ENCODE measurements around the gene SOX15. TPM values are rescaled to one million over a fixed set of nuclear protein-coding genes. Genes with fewer than 3 reads are reported as not detected.
A peak's percentile ranks its signal among the peaks of the same experiment; 100 is the strongest.

SOX15 gene
- total and polyA plus RNA-seq, 4 donors, result 1.2 to 17.2 (median 11.0) TPM

GRCh38 chr17:7549401-7550055 lies 40.4 kb downstream of the SOX15 start:
- Histone ChIP-seq H3K4me1 (ENCODE audit: control insufficient read depth, insufficient read depth, low read length) (peaks cover 15% of the 10 kb centered on the region), H3K9me3 (ENCODE audit: control insufficient read depth, insufficient read depth, low read length) (no peaks in the 10 kb centered on the region), H3K27ac (ENCODE audit: low read depth, low read length) (peak overlapping the region; percentile 74), H3K4me3 (ENCODE audit: low read depth, low read length) (peak overlapping the region; percentile 49), H3K36me3 (ENCODE audit: control insufficient read depth, insufficient read depth, low read length) (peaks cover 7% of the 10 kb centered on the region), H3K27me3 (ENCODE audit: control insufficient read depth, insufficient read depth, low read length) (peaks cover 2% of the 10 kb centered on the region)
- DNase-seq (ENCODE audit: low read depth in 4 of 6, low spot score in 6 of 6), result no peak
- WGBS (ENCODE audit: insufficient coverage), result 66% methylated on average over 18 of the region's 20 CpGs

- H3K4me3 ChIP-seq (ENCODE audit: low read depth, low read length), result peak within 1 kb of the TSS; percentile 49
- peak in 2 of 6 donors; percentile 51 to 73 for DNase-seq (ENCODE audit: low read depth in 4 of 6, low spot score in 6 of 6)
- peaks cover 15% of the 10 kb centered on the region for H3K4me1 ChIP-seq (ENCODE audit: control insufficient read depth, insufficient read depth, low read length)
- WGBS (ENCODE audit: insufficient coverage), result 3% methylated on average over 57 of the region's 65 CpGs
- peak within 1 kb of the TSS; percentile 74 for H3K27ac ChIP-seq (ENCODE audit: low read depth, low read length)
- H3K27me3 ChIP-seq (ENCODE audit: control insufficient read depth, insufficient read depth, low read length), result peaks cover 2% of the 10 kb centered on the region
- H3K36me3 ChIP-seq (ENCODE audit: control insufficient read depth, insufficient read depth, low read length), result peaks cover 7% of the 10 kb centered on the region
- H3K9me3 ChIP-seq (ENCODE audit: control insufficient read depth, insufficient read depth, low read length), result no peaks in the 10 kb centered on the region
Observed at GRCh38 chr17:7548585-7549400, 41.1 kb downstream of the SOX15 start, which contains the start of gene TNFSF12. Gene TNFSF12 (plus strand): TSS chr17:7549058. CDS start chr17:7549154, 96 bp downstream.

- Histone ChIP-seq H3K27ac (ENCODE audit: low read depth, low read length) (no peak overlapping the region), H3K36me3 (ENCODE audit: control insufficient read depth, insufficient read depth, low read length) (no peaks in the 10 kb centered on the region), H3K4me3 (ENCODE audit: low read depth, low read length) (no peak overlapping the region), H3K27me3 (ENCODE audit: control insufficient read depth, insufficient read depth, low read length) (peaks cover 2% of the 10 kb centered on the region), H3K9me3 (ENCODE audit: control insufficient read depth, insufficient read depth, low read length) (no peaks in the 10 kb centered on the region), H3K4me1 (ENCODE audit: control insufficient read depth, insufficient read depth, low read length) (peaks cover 15% of the 10 kb centered on the region)
- 75% methylated on average over 2 of the region's 6 CpGs for WGBS (ENCODE audit: insufficient coverage)
- peak in 1 of 6 donors; percentile 30 for DNase-seq (ENCODE audit: low read depth in 4 of 6, low spot score in 6 of 6)
Observed at GRCh38 chr17:7544911-7545310, 45.0 kb downstream of the SOX15 start.

- Histone ChIP-seq H3K27me3 (ENCODE audit: control insufficient read depth, insufficient read depth, low read length) (no peaks in the 10 kb centered on the region), H3K4me3 (ENCODE audit: low read depth, low read length) (no peak overlapping the region), H3K27ac (ENCODE audit: low read depth, low read length) (no peak overlapping the region), H3K9me3 (ENCODE audit: control insufficient read depth, insufficient read depth, low read length) (no peaks in the 10 kb centered on the region), H3K4me1 (ENCODE audit: control insufficient read depth, insufficient read depth, low read length) (no peaks in the 10 kb centered on the region), H3K36me3 (ENCODE audit: control insufficient read depth, insufficient read depth, low read length) (no peaks in the 10 kb centered on the region)
- DNase-seq (ENCODE audit: low read depth in 4 of 6, low spot score in 6 of 6), result no peak
- 95% methylated on average over 7 of the region's 9 CpGs for WGBS (ENCODE audit: insufficient coverage)
Observed at GRCh38 chr17:7541074-7541621, 48.7 kb downstream of the SOX15 start.

GRCh38 chr17:7538891-7539545 lies 50.9 kb downstream of the SOX15 start:
- Histone ChIP-seq H3K9me3 (ENCODE audit: control insufficient read depth, insufficient read depth, low read length) (no peaks in the 10 kb centered on the region), H3K27ac (ENCODE audit: low read depth, low read length) (no peak overlapping the region), H3K4me1 (ENCODE audit: control insufficient read depth, insufficient read depth, low read length) (no peaks in the 10 kb centered on the region), H3K4me3 (ENCODE audit: low read depth, low read length) (no peak overlapping the region), H3K36me3 (ENCODE audit: control insufficient read depth, insufficient read depth, low read length) (no peaks in the 10 kb centered on the region), H3K27me3 (ENCODE audit: control insufficient read depth, insufficient read depth, low read length) (no peaks in the 10 kb centered on the region)
- no peak for DNase-seq (ENCODE audit: low read depth in 4 of 6, low spot score in 6 of 6)
- 70% methylated on average over 8 of the region's 11 CpGs for WGBS (ENCODE audit: insufficient coverage)

Small RNAs within 50 kb of the gene (small RNA-seq; reads per million reads assigned to genes)
- gene CD68 (ENCODE audit: low replicate concordance) (not detected), gene SNORA48 (ENCODE audit: low replicate concordance) (not detected), gene SNORD10 (ENCODE audit: low replicate concordance) (not detected)

Other genes with a start within 250 kb of the SOX15 start
- 10 to 100 TPM in 1 of 2 donors, 1 to 10 TPM in 1; 5.6 to 10.4 TPM for gene KCTD11, start 237.9 kb downstream of the SOX15 start, total RNA-seq
- 10 to 100 TPM; 12.6 to 13.5 TPM for gene KCTD11, start 237.9 kb downstream of the SOX15 start, polyA plus RNA-seq (ENCODE audit: insufficient read length in 2 of 2)
- not detected for gene TMEM95, start 234.9 kb downstream of the SOX15 start, total RNA-seq
- not detected for gene TMEM95, start 234.9 kb downstream of the SOX15 start, polyA plus RNA-seq (ENCODE audit: insufficient read length in 2 of 2)
- 1 to 10 TPM in 1 of 2 donors, under 1 TPM in 1; 0.79 to 1.5 TPM for gene TNK1, start 209.0 kb downstream of the SOX15 start, total RNA-seq
- gene TNK1, start 209.0 kb downstream of the SOX15 start, polyA plus RNA-seq (ENCODE audit: insufficient read length in 2 of 2), result 1 to 10 TPM; 3.4 to 4.6 TPM
- 10 to 100 TPM in 1 of 2 donors, 1 to 10 TPM in 1; 8.0 to 21.7 TPM for gene PLSCR3, start 195.6 kb downstream of the SOX15 start, total RNA-seq
- 10 to 100 TPM; 29.3 to 38.8 TPM for gene PLSCR3, start 195.6 kb downstream of the SOX15 start, polyA plus RNA-seq (ENCODE audit: insufficient read length in 2 of 2)
- gene TMEM256, start 186.0 kb downstream of the SOX15 start, total RNA-seq, result 100 to 1,000 TPM in 1 of 2 donors, 10 to 100 TPM in 1; 70.9 to 130 TPM
- 10 to 100 TPM; 48.6 to 54.7 TPM for gene TMEM256, start 186.0 kb downstream of the SOX15 start, polyA plus RNA-seq (ENCODE audit: insufficient read length in 2 of 2)
- gene NLGN2, start 182.2 kb downstream of the SOX15 start, total RNA-seq, result 10 to 100 TPM; 21.5 to 25.3 TPM
- gene NLGN2, start 182.2 kb downstream of the SOX15 start, polyA plus RNA-seq (ENCODE audit: insufficient read length in 2 of 2), result 100 to 1,000 TPM; 196 to 210 TPM
- gene SPEM1, start 169.8 kb downstream of the SOX15 start, total RNA-seq, result not detected
- gene SPEM1, start 169.8 kb downstream of the SOX15 start, polyA plus RNA-seq (ENCODE audit: insufficient read length in 2 of 2), result under 1 TPM in 1 of 2 donors, not detected in 1; 0.29 TPM
- gene SPEM2, start 164.5 kb downstream of the SOX15 start, total RNA-seq, result not detected
- gene SPEM2, start 164.5 kb downstream of the SOX15 start, polyA plus RNA-seq (ENCODE audit: insufficient read length in 2 of 2), result under 1 TPM; 0.23 to 0.67 TPM
- not detected for gene SPEM3, start 161.2 kb downstream of the SOX15 start, total RNA-seq
- under 1 TPM in 1 of 2 donors, not detected in 1; 0.05 TPM for gene SPEM3, start 161.2 kb downstream of the SOX15 start, polyA plus RNA-seq (ENCODE audit: insufficient read length in 2 of 2)
- 1 to 10 TPM in 1 of 2 donors, under 1 TPM in 1; 0.69 to 1.3 TPM for gene TMEM102, start 154.7 kb downstream of the SOX15 start, total RNA-seq
- 1 to 10 TPM; 2.1 to 2.4 TPM for gene TMEM102, start 154.7 kb downstream of the SOX15 start, polyA plus RNA-seq (ENCODE audit: insufficient read length in 2 of 2)
- gene FGF11, start 150.6 kb downstream of the SOX15 start, total RNA-seq, result 10 to 100 TPM; 11.2 to 25.7 TPM
- gene FGF11, start 150.6 kb downstream of the SOX15 start, polyA plus RNA-seq (ENCODE audit: insufficient read length in 2 of 2), result 10 to 100 TPM; 32.8 to 42.2 TPM
- 10 to 100 TPM; 19.1 to 25.9 TPM for gene CHRNB1, start 145.0 kb downstream of the SOX15 start, total RNA-seq
- gene CHRNB1, start 145.0 kb downstream of the SOX15 start, polyA plus RNA-seq (ENCODE audit: insufficient read length in 2 of 2), result 10 to 100 TPM; 20.9 TPM
- gene ZBTB4, start 110.5 kb downstream of the SOX15 start, total RNA-seq, result 10 to 100 TPM; 19.8 to 32.6 TPM
- 10 to 100 TPM; 59.6 to 60.6 TPM for gene ZBTB4, start 110.5 kb downstream of the SOX15 start, polyA plus RNA-seq (ENCODE audit: insufficient read length in 2 of 2)
- not detected for gene SLC35G6, start 108.6 kb downstream of the SOX15 start, total RNA-seq
- 1 to 10 TPM in 1 of 2 donors, under 1 TPM in 1; 0.40 to 1.4 TPM for gene SLC35G6, start 108.6 kb downstream of the SOX15 start, polyA plus RNA-seq (ENCODE audit: insufficient read length in 2 of 2)
- gene POLR2A, start 105.7 kb downstream of the SOX15 start, total RNA-seq, result 10 to 100 TPM; 50.3 to 61.9 TPM
- gene POLR2A, start 105.7 kb downstream of the SOX15 start, polyA plus RNA-seq (ENCODE audit: insufficient read length in 2 of 2), result 10 to 100 TPM; 90.9 to 92.7 TPM
- 10 to 100 TPM in 1 of 2 donors, 1 to 10 TPM in 1; 5.6 to 15.5 TPM for gene TNFSF12, start 41.0 kb downstream of the SOX15 start, total RNA-seq
- gene TNFSF12, start 41.0 kb downstream of the SOX15 start, polyA plus RNA-seq (ENCODE audit: insufficient read length in 2 of 2), result 10 to 100 TPM; 23.5 to 31.4 TPM
- 1 to 10 TPM; 1.8 to 4.9 TPM for gene TNFSF13, start 31.3 kb downstream of the SOX15 start, total RNA-seq
- gene TNFSF13, start 31.3 kb downstream of the SOX15 start, polyA plus RNA-seq (ENCODE audit: insufficient read length in 2 of 2), result 1 to 10 TPM; 4.2 to 4.5 TPM
- gene SENP3, start 28.2 kb downstream of the SOX15 start, total RNA-seq, result 10 to 100 TPM; 50.1 to 71.5 TPM
- 10 to 100 TPM; 64.2 TPM for gene SENP3, start 28.2 kb downstream of the SOX15 start, polyA plus RNA-seq (ENCODE audit: insufficient read length in 2 of 2)
- gene CD68, start 10.5 kb downstream of the SOX15 start, total RNA-seq, result 10 to 100 TPM; 13.3 to 44.6 TPM
- gene CD68, start 10.5 kb downstream of the SOX15 start, polyA plus RNA-seq (ENCODE audit: insufficient read length in 2 of 2), result 10 to 100 TPM; 48.9 to 52.1 TPM
- 10 to 100 TPM; 41.2 to 77.3 TPM for gene MPDU1, start 6.2 kb downstream of the SOX15 start, total RNA-seq
- 10 to 100 TPM; 92.6 to 96.7 TPM for gene MPDU1, start 6.2 kb downstream of the SOX15 start, polyA plus RNA-seq (ENCODE audit: insufficient read length in 2 of 2)
- gene FXR2, start 24.8 kb upstream of the SOX15 start, total RNA-seq, result 10 to 100 TPM; 35.4 to 59.3 TPM
- gene FXR2, start 24.8 kb upstream of the SOX15 start, polyA plus RNA-seq (ENCODE audit: insufficient read length in 2 of 2), result 10 to 100 TPM; 54.1 to 66.8 TPM
- gene SAT2, start 37.7 kb upstream of the SOX15 start, total RNA-seq, result 100 to 1,000 TPM in 1 of 2 donors, 10 to 100 TPM in 1; 33.5 to 124 TPM
- gene SAT2, start 37.7 kb upstream of the SOX15 start, polyA plus RNA-seq (ENCODE audit: insufficient read length in 2 of 2), result 100 to 1,000 TPM in 1 of 2 donors, 10 to 100 TPM in 1; 97.8 to 108 TPM
- 1 to 10 TPM in 1 of 2 donors, under 1 TPM in 1; 0.20 to 1.5 TPM for gene SHBG, start 40.0 kb upstream of the SOX15 start, total RNA-seq
- gene SHBG, start 40.0 kb upstream of the SOX15 start, polyA plus RNA-seq (ENCODE audit: insufficient read length in 2 of 2), result 1 to 10 TPM; 1.0 to 2.7 TPM
- gene ATP1B2, start 60.8 kb upstream of the SOX15 start, total RNA-seq, result 10 to 100 TPM; 29.1 to 46.7 TPM
- 100 to 1,000 TPM; 301 to 332 TPM for gene ATP1B2, start 60.8 kb upstream of the SOX15 start, polyA plus RNA-seq (ENCODE audit: insufficient read length in 2 of 2)
- gene TP53, start 97.4 kb upstream of the SOX15 start, total RNA-seq, result 10 to 100 TPM; 12.1 to 17.2 TPM
- gene TP53, start 97.4 kb upstream of the SOX15 start, polyA plus RNA-seq (ENCODE audit: insufficient read length in 2 of 2), result 10 to 100 TPM; 32.3 to 36.8 TPM
- gene WRAP53, start 98.4 kb upstream of the SOX15 start, total RNA-seq, result 10 to 100 TPM in 1 of 2 donors, 1 to 10 TPM in 1; 4.9 to 13.4 TPM
- gene WRAP53, start 98.4 kb upstream of the SOX15 start, polyA plus RNA-seq (ENCODE audit: insufficient read length in 2 of 2), result 10 to 100 TPM; 17.7 to 17.9 TPM
- gene EFNB3, start 115.1 kb upstream of the SOX15 start, total RNA-seq, result 10 to 100 TPM; 18.7 to 39.9 TPM
- 100 to 1,000 TPM; 205 to 243 TPM for gene EFNB3, start 115.1 kb upstream of the SOX15 start, polyA plus RNA-seq (ENCODE audit: insufficient read length in 2 of 2)
- 1 to 10 TPM; 1.3 to 2.8 TPM for gene DNAH2, start 127.7 kb upstream of the SOX15 start, total RNA-seq
- gene DNAH2, start 127.7 kb upstream of the SOX15 start, polyA plus RNA-seq (ENCODE audit: insufficient read length in 2 of 2), result 1 to 10 TPM; 3.1 to 3.2 TPM
- 10 to 100 TPM in 1 of 2 donors, 1 to 10 TPM in 1; 9.6 to 11.2 TPM for gene KDM6B, start 244.1 kb upstream of the SOX15 start, total RNA-seq
- 10 to 100 TPM; 29.8 to 34.0 TPM for gene KDM6B, start 244.1 kb upstream of the SOX15 start, polyA plus RNA-seq (ENCODE audit: insufficient read length in 2 of 2)